ENCODE results near the gene TOMM20L.
"Not testable (repeated sequence)": the region's sequence is repeated elsewhere in the genome, so short reads cannot be mapped to it uniquely, and the experiment has no call there.

The TOMM20L gene

GRCh38 chr14:58395812-58396788, at the start of gene TOMM20L:
TOMM20L (plus strand) TSS chr14:58395930; CDS start chr14:58395958, 28 bp downstream.
- DNase-seq (ENCODE audit: low read depth, low spot score): peak; percentile 90

- DNase-seq (ENCODE audit: low read depth, low spot score): no peak
These were observed 42.0 kb upstream of the TOMM20L start for GRCh38 chr14:58353516-58354299.

GRCh38 chr14:58354808-58355207, 40.9 kb upstream of the TOMM20L start:
- no peak for DNase-seq (ENCODE audit: low read depth, low spot score)

- no peak for DNase-seq (ENCODE audit: low read depth, low spot score)
These were observed 39.5 kb upstream of the TOMM20L start for GRCh38 chr14:58356268-58356667.

- not testable (repeated sequence) for DNase-seq (ENCODE audit: low read depth, low spot score)
These were observed 33.5 kb upstream of the TOMM20L start for GRCh38 chr14:58362272-58362671.

- peak; percentile 22 for DNase-seq (ENCODE audit: low read depth, low spot score)
These were observed 32.8 kb upstream of the TOMM20L start for GRCh38 chr14:58362798-58363412.

- DNase-seq (ENCODE audit: low read depth, low spot score): no peak
These were observed 31.4 kb upstream of the TOMM20L start for GRCh38 chr14:58364316-58364715.

GRCh38 chr14:58367296-58367695, 28.4 kb upstream of the TOMM20L start:
- DNase-seq (ENCODE audit: low read depth, low spot score): no peak

GRCh38 chr14:58368956-58369355, 26.8 kb upstream of the TOMM20L start:
- DNase-seq (ENCODE audit: low read depth, low spot score): no peak

- DNase-seq (ENCODE audit: low read depth, low spot score): no peak
These were observed 18.9 kb upstream of the TOMM20L start for GRCh38 chr14:58376791-58377190.

- no peak for DNase-seq (ENCODE audit: low read depth, low spot score)
These were observed 4.9 kb upstream of the TOMM20L start for GRCh38 chr14:58390830-58391229.

- DNase-seq (ENCODE audit: low read depth, low spot score): no peak
These were observed 243 bp upstream of the TOMM20L start for GRCh38 chr14:58395562-58395811.

GRCh38 chr14:58397156-58397555, 1.4 kb downstream of the TOMM20L start:
- DNase-seq (ENCODE audit: low read depth, low spot score): no peak

GRCh38 chr14:58398495-58398894, 2.8 kb downstream of the TOMM20L start:
- DNase-seq (ENCODE audit: low read depth, low spot score): no peak

GRCh38 chr14:58398895-58399294, 3.2 kb downstream of the TOMM20L start:
- DNase-seq (ENCODE audit: low read depth, low spot score): no peak

- no peak for DNase-seq (ENCODE audit: low read depth, low spot score)
These were observed 5.9 kb downstream of the TOMM20L start for GRCh38 chr14:58401587-58401986.

GRCh38 chr14:58408681-58409215, 13.0 kb downstream of the TOMM20L start:
- DNase-seq (ENCODE audit: low read depth, low spot score): no peak

GRCh38 chr14:58414845-58415244, 19.1 kb downstream of the TOMM20L start:
- DNase-seq (ENCODE audit: low read depth, low spot score): no peak

- DNase-seq (ENCODE audit: low read depth, low spot score): no peak
These were observed 20.2 kb downstream of the TOMM20L start for GRCh38 chr14:58415636-58416547.

GRCh38 chr14:58416934-58417333, 21.2 kb downstream of the TOMM20L start:
- not testable (repeated sequence) for DNase-seq (ENCODE audit: low read depth, low spot score)
